ENCODE data around the gene PAPSS2.
A peak's percentile ranks its signal among the peaks of the same experiment; 100 is the strongest.

PAPSS2 gene

GRCh38 chr10:87750001-87750671, 90.5 kb downstream of the PAPSS2 start:
- peak; percentile 63 for DNase-seq (ENCODE audit: low spot score)

- DNase-seq (ENCODE audit: low spot score), result no peak
Measured at GRCh38 chr10:87750817-87751216, 91.1 kb downstream of the PAPSS2 start.

GRCh38 chr10:87751274-87751673, 91.6 kb downstream of the PAPSS2 start:
- DNase-seq (ENCODE audit: low spot score), result no peak

- DNase-seq (ENCODE audit: low spot score), result peak; percentile 65
Measured at GRCh38 chr10:87752566-87752965, 92.9 kb downstream of the PAPSS2 start.

- DNase-seq (ENCODE audit: low spot score), result no peak
Measured at GRCh38 chr10:87753995-87754866, 94.6 kb downstream of the PAPSS2 start.

GRCh38 chr10:87757685-87758084, 98.0 kb downstream of the PAPSS2 start:
- no peak for DNase-seq (ENCODE audit: low spot score)

- DNase-seq (ENCODE audit: low spot score), result no peak
Measured at GRCh38 chr10:87759551-87759950, 99.9 kb downstream of the PAPSS2 start.

- DNase-seq (ENCODE audit: low spot score), result no peak
Measured at GRCh38 chr10:87760195-87760905, 100.7 kb downstream of the PAPSS2 start.

GRCh38 chr10:87761153-87761552, 101.5 kb downstream of the PAPSS2 start:
- no peak for DNase-seq (ENCODE audit: low spot score)

- DNase-seq (ENCODE audit: low spot score), result no peak
Measured at GRCh38 chr10:87761892-87762291, 102.2 kb downstream of the PAPSS2 start.

- DNase-seq (ENCODE audit: low spot score), result no peak
Measured at GRCh38 chr10:87763086-87763861, 103.6 kb downstream of the PAPSS2 start.

GRCh38 chr10:87764072-87764934, 104.6 kb downstream of the PAPSS2 start:
- no peak for DNase-seq (ENCODE audit: low spot score)

- DNase-seq (ENCODE audit: low spot score), result no peak
Measured at GRCh38 chr10:87765666-87766376, 106.1 kb downstream of the PAPSS2 start.

- DNase-seq (ENCODE audit: low spot score), result no peak
Measured at GRCh38 chr10:87767253-87767652, 107.6 kb downstream of the PAPSS2 start.

- peak; percentile 43 for DNase-seq (ENCODE audit: low spot score)
Measured at GRCh38 chr10:87771871-87772500, 112.3 kb downstream of the PAPSS2 start.

- DNase-seq (ENCODE audit: low spot score), result peak; percentile 2
Measured at GRCh38 chr10:87775766-87776165, 116.1 kb downstream of the PAPSS2 start.

- no peak for DNase-seq (ENCODE audit: low spot score)
Measured at GRCh38 chr10:87776328-87776727, 116.7 kb downstream of the PAPSS2 start.

GRCh38 chr10:87781545-87781944, 121.9 kb downstream of the PAPSS2 start:
- DNase-seq (ENCODE audit: low spot score), result no peak

GRCh38 chr10:87782721-87783120, 123.0 kb downstream of the PAPSS2 start:
- DNase-seq (ENCODE audit: low spot score), result no peak

GRCh38 chr10:87786421-87786820, 126.7 kb downstream of the PAPSS2 start:
- no peak for DNase-seq (ENCODE audit: low spot score)

All from AG08395 (cell line).